ENCODE measurements around the gene PSMC3IP.
A peak's percentile ranks its signal among the peaks of the same experiment; 100 is the strongest.
"Not testable (repeated sequence)": the region's sequence is repeated elsewhere in the genome, so short reads cannot be mapped to it uniquely, and the experiment has no call there.

The PSMC3IP gene
- total RNA-seq: 1.6 to 3.3 (median 2.5) reads per million in 3 donors

DNA sequence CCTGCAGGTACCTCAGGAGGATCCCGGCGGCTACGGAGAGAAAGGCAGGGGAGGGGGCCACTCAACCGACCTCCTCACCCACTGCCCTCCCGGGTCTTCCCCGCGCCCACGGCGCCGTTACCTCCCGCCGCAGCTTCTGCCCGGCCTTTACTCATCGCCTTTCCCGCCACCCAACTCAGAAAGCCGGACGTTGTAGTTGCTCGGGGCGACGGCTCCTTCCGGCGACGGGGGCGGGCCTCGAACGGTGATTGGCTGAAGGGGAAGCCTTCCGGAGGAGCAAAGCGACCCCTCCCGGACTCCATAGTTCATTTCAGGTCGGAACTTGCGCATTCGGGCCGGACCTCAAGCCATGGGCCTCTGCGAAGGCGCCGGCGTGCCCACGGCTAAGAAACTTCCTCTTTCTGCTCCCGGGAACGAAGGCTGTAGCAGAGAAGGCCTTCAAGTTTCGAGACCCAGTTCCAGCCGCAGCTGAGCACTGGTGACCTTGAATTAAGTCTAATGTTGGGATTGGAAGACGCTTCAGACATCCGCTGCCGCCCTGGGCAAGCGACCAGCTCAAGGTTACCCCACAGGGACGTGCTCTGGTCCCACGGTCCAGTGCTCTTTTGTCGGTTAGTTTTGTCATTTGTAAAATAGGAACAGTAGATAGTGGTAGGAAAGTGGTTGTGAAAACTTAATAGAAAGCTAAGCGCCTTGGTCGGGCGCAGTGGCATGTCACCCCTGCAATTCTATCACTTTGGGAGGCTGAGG is at the start of gene PSMC3IP:
Gene PSMC3IP (minus strand): TSS at position 198 of the 750 bp plus-strand sequence. CDS start 43 bp downstream, at position 155.
- H3K4me1 ChIP-seq (ENCODE audit: control insufficient read depth, insufficient read depth, low read length, poor library complexity, severe bottlenecking): peaks cover 11% of the 10 kb centered on the region
- peak within 1 kb of the TSS; percentile 75 for H3K4me3 ChIP-seq (ENCODE audit: insufficient read depth, low read depth, low read length, poor library complexity, severe bottlenecking)
- H3K27ac ChIP-seq (ENCODE audit: insufficient read depth, low read length, poor library complexity, severe bottlenecking): peak within 1 kb of the TSS; percentile 74
- peaks cover 38% of the 10 kb centered on the region for H3K36me3 ChIP-seq (ENCODE audit: control insufficient read depth, insufficient read depth, low read length)
- no peaks in the 10 kb centered on the region for H3K27me3 ChIP-seq (replicated peaks; ENCODE audit: control insufficient read depth, insufficient read depth, low read length, poor library complexity, severe bottlenecking)
- peak; percentile 84 to 89 (median 85) for DNase-seq
- no peaks in the 10 kb centered on the region for H3K9me3 ChIP-seq (ENCODE audit: control insufficient read depth, low read length)

DNA sequence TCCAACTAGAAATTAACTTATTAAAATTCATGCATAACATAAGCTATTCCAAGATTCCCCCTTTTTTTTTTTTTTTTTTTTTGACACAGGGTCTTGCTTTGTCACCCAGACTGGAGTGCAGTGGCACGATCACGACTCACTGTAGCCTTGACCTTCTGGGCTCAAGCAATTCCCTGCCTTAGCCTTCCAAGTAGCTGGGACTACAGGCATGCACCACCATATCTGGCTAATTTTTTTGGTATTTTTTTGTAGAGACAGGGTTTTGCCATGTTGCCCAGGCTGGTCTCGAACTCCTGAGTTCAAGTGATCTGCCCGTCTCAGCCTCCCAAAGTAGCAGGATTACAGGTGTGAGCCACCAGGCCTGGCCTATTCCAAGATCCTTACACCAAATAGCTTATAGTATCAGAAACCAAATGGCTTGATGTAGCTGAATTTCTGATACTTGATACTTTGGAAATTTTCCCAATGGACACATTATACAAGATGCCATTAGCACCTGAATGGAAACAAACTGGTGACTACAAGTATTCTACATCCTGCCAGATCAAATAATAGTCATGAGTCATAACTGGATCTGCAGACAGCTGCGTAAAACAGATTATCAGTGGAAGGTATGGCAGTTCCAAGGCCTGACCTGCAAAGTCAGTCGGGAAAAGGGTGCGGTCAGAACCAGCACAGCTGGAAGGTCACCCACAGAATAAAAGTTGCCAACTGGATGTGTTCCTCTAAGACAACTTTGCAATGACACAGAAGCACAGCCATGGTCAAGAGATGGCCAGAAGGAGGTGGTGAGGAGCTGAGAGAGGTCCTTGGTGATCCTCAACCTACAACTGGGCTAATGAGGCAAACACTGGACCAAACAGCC is 46.4 kb upstream of the PSMC3IP start:
- Histone ChIP-seq H3K4me1 (ENCODE audit: control insufficient read depth, insufficient read depth, low read length, poor library complexity, severe bottlenecking) (no peaks in the 10 kb centered on the region), H3K27ac (ENCODE audit: insufficient read depth, low read length, poor library complexity, severe bottlenecking) (no peak overlapping the region), H3K9me3 (ENCODE audit: control insufficient read depth, low read length) (no peaks in the 10 kb centered on the region), H3K36me3 (ENCODE audit: control insufficient read depth, insufficient read depth, low read length) (no peaks in the 10 kb centered on the region), H3K27me3 (replicated peaks; ENCODE audit: control insufficient read depth, insufficient read depth, low read length, poor library complexity, severe bottlenecking) (no peaks in the 10 kb centered on the region), H3K4me3 (ENCODE audit: insufficient read depth, low read depth, low read length, poor library complexity, severe bottlenecking) (no peak overlapping the region)
- DNase-seq: no peak

DNA sequence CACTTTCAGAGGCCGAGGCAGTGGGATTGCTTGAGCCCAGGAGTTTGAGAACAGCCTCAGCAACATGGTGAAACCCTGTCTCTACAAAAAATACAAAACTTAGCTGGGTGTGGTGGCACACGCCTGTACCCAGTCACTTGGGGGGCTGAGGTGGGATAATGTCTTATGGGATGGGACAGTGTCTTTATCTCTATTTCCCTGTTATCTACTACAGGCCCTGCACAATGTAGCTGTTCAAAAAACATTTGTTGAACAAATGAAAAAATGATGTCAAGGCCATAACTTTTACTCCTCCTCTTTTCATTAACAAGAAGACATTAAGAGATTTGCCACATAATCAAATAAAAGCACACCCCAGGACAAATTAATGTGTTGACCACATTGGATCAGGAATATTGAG is 45.7 kb upstream of the PSMC3IP start:
- no peaks in the 10 kb centered on the region for H3K4me1 ChIP-seq (ENCODE audit: control insufficient read depth, insufficient read depth, low read length, poor library complexity, severe bottlenecking)
- DNase-seq: no peak
- no peaks in the 10 kb centered on the region for H3K36me3 ChIP-seq (ENCODE audit: control insufficient read depth, insufficient read depth, low read length)
- no peak overlapping the region for H3K27ac ChIP-seq (ENCODE audit: insufficient read depth, low read length, poor library complexity, severe bottlenecking)
- H3K27me3 ChIP-seq (replicated peaks; ENCODE audit: control insufficient read depth, insufficient read depth, low read length, poor library complexity, severe bottlenecking): no peaks in the 10 kb centered on the region
- no peak overlapping the region for H3K4me3 ChIP-seq (ENCODE audit: insufficient read depth, low read depth, low read length, poor library complexity, severe bottlenecking)
- H3K9me3 ChIP-seq (ENCODE audit: control insufficient read depth, low read length): no peaks in the 10 kb centered on the region

- H3K27me3 ChIP-seq (replicated peaks; ENCODE audit: control insufficient read depth, insufficient read depth, low read length, poor library complexity, severe bottlenecking); H3K9me3 ChIP-seq (ENCODE audit: control insufficient read depth, low read length); H3K36me3 ChIP-seq (ENCODE audit: control insufficient read depth, insufficient read depth, low read length); H3K4me1 ChIP-seq (ENCODE audit: control insufficient read depth, insufficient read depth, low read length, poor library complexity, severe bottlenecking); H3K27ac ChIP-seq (ENCODE audit: insufficient read depth, low read length, poor library complexity, severe bottlenecking); H3K4me3 ChIP-seq (ENCODE audit: insufficient read depth, low read depth, low read length, poor library complexity, severe bottlenecking); DNase-seq: not testable (repeated sequence)
These were observed 44.5 kb upstream of the PSMC3IP start for GRCh38 chr17:42621987-42622386.

- Histone ChIP-seq H3K4me3 (ENCODE audit: insufficient read depth, low read depth, low read length, poor library complexity, severe bottlenecking) (no peak overlapping the region), H3K36me3 (ENCODE audit: control insufficient read depth, insufficient read depth, low read length) (peaks cover 20% of the 10 kb centered on the region), H3K27me3 (replicated peaks; ENCODE audit: control insufficient read depth, insufficient read depth, low read length, poor library complexity, severe bottlenecking) (no peaks in the 10 kb centered on the region), H3K9me3 (ENCODE audit: control insufficient read depth, low read length) (no peaks in the 10 kb centered on the region), H3K27ac (ENCODE audit: insufficient read depth, low read length, poor library complexity, severe bottlenecking) (no peak overlapping the region), H3K4me1 (ENCODE audit: control insufficient read depth, insufficient read depth, low read length, poor library complexity, severe bottlenecking) (no peaks in the 10 kb centered on the region)
- no peak for DNase-seq
These were observed 41.1 kb upstream of the PSMC3IP start for GRCh38 chr17:42618442-42619150.

GRCh38 chr17:42617956-42618431 is 40.5 kb upstream of the PSMC3IP start:
- DNase-seq: no peak
- H3K4me3 ChIP-seq (ENCODE audit: insufficient read depth, low read depth, low read length, poor library complexity, severe bottlenecking): no peak overlapping the region
- H3K36me3 ChIP-seq (ENCODE audit: control insufficient read depth, insufficient read depth, low read length): peaks cover 23% of the 10 kb centered on the region

DNA sequence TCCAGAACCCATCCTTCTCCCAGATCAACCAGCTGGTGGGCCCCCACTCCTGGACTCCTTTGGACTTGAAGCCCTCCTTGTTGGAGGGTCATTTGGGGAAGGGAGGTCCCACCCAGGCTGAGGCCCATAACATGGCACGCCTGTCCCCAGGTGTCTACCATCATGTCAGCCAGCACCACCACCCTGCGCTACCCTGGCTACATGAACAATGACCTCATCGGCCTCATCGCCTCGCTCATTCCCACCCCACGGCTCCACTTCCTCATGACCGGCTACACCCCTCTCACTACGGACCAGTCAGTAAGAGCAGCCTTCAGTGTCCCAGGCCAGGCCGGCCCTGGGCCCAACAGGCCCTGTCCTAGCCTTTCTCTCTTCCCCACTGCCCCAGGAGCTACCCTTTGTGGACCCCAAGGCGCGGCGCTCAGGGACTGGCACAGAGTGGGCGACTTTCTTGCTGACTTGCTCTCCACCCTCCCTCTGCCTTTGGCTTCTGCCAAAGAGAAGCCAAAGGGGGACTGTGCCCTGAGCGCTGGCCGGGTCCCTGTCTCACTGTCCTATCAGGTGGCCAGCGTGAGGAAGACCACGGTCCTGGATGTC is 36.3 kb upstream of the PSMC3IP start:
- no peak for DNase-seq
- Histone ChIP-seq H3K9me3 (ENCODE audit: control insufficient read depth, low read length) (no peaks in the 10 kb centered on the region), H3K36me3 (ENCODE audit: control insufficient read depth, insufficient read depth, low read length) (peaks cover 29% of the 10 kb centered on the region), H3K4me3 (ENCODE audit: insufficient read depth, low read depth, low read length, poor library complexity, severe bottlenecking) (no peak overlapping the region), H3K27ac (ENCODE audit: insufficient read depth, low read length, poor library complexity, severe bottlenecking) (no peak overlapping the region), H3K27me3 (replicated peaks; ENCODE audit: control insufficient read depth, insufficient read depth, low read length, poor library complexity, severe bottlenecking) (no peaks in the 10 kb centered on the region), H3K4me1 (ENCODE audit: control insufficient read depth, insufficient read depth, low read length, poor library complexity, severe bottlenecking) (peaks cover 3% of the 10 kb centered on the region)

More at GRCh38 chr17:42617956-42618431, 40.5 kb upstream of the PSMC3IP start:
- H3K27me3 ChIP-seq (replicated peaks; ENCODE audit: control insufficient read depth, insufficient read depth, low read length, poor library complexity, severe bottlenecking): no peaks in the 10 kb centered on the region
- no peaks in the 10 kb centered on the region for H3K9me3 ChIP-seq (ENCODE audit: control insufficient read depth, low read length)
- H3K27ac ChIP-seq (ENCODE audit: insufficient read depth, low read length, poor library complexity, severe bottlenecking): no peak overlapping the region
- no peaks in the 10 kb centered on the region for H3K4me1 ChIP-seq (ENCODE audit: control insufficient read depth, insufficient read depth, low read length, poor library complexity, severe bottlenecking)

DNA sequence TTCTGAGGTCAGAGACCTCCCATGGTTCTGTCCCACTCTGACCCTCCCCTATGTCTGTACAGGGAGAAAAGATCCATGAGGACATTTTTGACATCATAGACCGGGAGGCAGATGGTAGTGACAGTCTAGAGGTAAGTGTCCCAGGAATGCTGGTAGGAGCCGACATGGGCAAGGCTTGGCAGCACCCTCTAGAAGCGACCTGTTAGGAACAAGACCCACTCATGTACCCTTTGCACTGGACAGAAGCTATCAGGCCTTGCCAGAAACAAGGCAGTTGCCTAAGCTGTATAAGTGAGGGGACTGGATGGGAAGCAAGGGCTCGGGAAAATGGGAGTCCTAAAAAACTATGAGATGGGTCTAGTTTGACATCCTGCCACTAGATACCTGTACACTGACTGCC is 34.5 kb upstream of the PSMC3IP start:
- Histone ChIP-seq H3K4me1 (ENCODE audit: control insufficient read depth, insufficient read depth, low read length, poor library complexity, severe bottlenecking) (peaks cover 9% of the 10 kb centered on the region), H3K27ac (ENCODE audit: insufficient read depth, low read length, poor library complexity, severe bottlenecking) (no peak overlapping the region), H3K4me3 (ENCODE audit: insufficient read depth, low read depth, low read length, poor library complexity, severe bottlenecking) (no peak overlapping the region), H3K27me3 (replicated peaks; ENCODE audit: control insufficient read depth, insufficient read depth, low read length, poor library complexity, severe bottlenecking) (no peaks in the 10 kb centered on the region), H3K36me3 (ENCODE audit: control insufficient read depth, insufficient read depth, low read length) (peaks cover 29% of the 10 kb centered on the region), H3K9me3 (ENCODE audit: control insufficient read depth, low read length) (no peaks in the 10 kb centered on the region)
- no peak for DNase-seq

All from effector memory CD4-positive, alpha-beta T cell (primary cell).